ENCODE results near the gene CNTN2.

Gene CNTN2

DNA sequence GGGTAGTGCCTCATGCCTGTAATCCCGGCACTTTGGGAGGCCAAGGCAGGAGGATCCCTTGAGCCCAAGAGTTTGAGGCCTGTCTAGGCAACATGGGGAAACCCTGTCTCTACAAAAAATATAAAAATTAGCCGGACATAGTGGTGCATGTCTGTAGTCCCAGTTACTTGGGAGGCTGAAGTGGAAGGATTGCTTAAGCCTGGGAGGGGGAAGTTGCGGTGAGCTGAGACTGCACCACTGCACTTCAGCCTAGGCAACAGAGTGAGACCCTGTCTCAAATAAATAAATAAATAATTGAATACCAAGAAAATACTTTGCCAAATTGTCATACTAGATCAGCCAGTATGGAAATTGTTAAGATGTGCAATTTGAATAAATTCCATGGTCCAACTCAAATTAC is 84.6 kb downstream of the CNTN2 start:
- TF ChIP-seq, protein P1, sequence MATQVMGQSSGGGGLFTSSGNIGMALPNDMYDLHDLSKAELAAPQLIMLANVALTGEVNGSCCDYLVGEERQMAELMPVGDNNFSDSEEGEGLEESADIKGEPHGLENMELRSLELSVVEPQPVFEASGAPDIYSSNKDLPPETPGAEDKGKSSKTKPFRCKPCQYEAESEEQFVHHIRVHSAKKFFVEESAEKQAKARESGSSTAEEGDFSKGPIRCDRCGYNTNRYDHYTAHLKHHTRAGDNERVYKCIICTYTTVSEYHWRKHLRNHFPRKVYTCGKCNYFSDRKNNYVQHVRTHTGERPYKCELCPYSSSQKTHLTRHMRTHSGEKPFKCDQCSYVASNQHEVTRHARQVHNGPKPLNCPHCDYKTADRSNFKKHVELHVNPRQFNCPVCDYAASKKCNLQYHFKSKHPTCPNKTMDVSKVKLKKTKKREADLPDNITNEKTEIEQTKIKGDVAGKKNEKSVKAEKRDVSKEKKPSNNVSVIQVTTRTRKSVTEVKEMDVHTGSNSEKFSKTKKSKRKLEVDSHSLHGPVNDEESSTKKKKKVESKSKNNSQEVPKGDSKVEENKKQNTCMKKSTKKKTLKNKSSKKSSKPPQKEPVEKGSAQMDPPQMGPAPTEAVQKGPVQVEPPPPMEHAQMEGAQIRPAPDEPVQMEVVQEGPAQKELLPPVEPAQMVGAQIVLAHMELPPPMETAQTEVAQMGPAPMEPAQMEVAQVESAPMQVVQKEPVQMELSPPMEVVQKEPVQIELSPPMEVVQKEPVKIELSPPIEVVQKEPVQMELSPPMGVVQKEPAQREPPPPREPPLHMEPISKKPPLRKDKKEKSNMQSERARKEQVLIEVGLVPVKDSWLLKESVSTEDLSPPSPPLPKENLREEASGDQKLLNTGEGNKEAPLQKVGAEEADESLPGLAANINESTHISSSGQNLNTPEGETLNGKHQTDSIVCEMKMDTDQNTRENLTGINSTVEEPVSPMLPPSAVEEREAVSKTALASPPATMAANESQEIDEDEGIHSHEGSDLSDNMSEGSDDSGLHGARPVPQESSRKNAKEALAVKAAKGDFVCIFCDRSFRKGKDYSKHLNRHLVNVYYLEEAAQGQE (IDR thresholded peaks at IDR 0.05; ENCODE audit: insufficient read depth in 1 of 2, low read depth in 2 of 2, low read length in 2 of 2) = no peak
- no peak for TF ChIP-seq POLR2AphosphoS5 (IDR thresholded peaks at IDR 0.05; ENCODE audit: low read depth, low read length)
- TF ChIP-seq SIN3A (IDR thresholded peaks at IDR 0.05; ENCODE audit: borderline replicate concordance, insufficient read depth, low read length) = no peak
- no peak for TF ChIP-seq FOXP2 (optimal IDR thresholded peaks at IDR 0.05; ENCODE audit: borderline replicate concordance, extremely low read depth, extremely low read length, insufficient read depth)
- TF ChIP-seq TAF1 (IDR thresholded peaks at IDR 0.05; ENCODE audit: borderline replicate concordance, insufficient read depth, low read length) = no peak
